Tibial nerve (tissue), 4 donors: Measurements from ENCODE around the gene AGFG2.

Experiments used
- CTCF ChIP-seq, 5 experiments: fragments of 200-600 bp in 3 of 5; fragments of 450-650 bp in 2 of 5; sonication (generic) in 3 of 5; IDR thresholded peaks; one replicate each; pipeline ENCODE4 v1.5.1; 2016 to 2019; ENCODE audit warnings: antibody characterized with exemption in 5 of 5, mild to moderate bottlenecking in 3 of 5, moderate library complexity in 2 of 5
- EP300 ChIP-seq, 2 donors: sonication (generic); formaldehyde crosslinking; IDR thresholded peaks; one replicate each; pipeline ENCODE4 v1.6.1; 2017; ENCODE audit warnings: antibody characterized with exemption in 2 of 2, mild to moderate bottlenecking in 1 of 2
- POLR2A ChIP-seq, 2 donors: fragments of 450-650 bp; IDR thresholded peaks; one replicate each; pipeline ENCODE4 v1.6.1; 2017; ENCODE audit warnings: antibody characterized with exemption in 2 of 2, mild to moderate bottlenecking in 2 of 2, moderate library complexity in 2 of 2

- TF ChIP-seq CTCF (IDR thresholded peaks at IDR 0.05): no peak
- no peak for TF ChIP-seq EP300 (IDR thresholded peaks at IDR 0.05)
- TF ChIP-seq POLR2A (IDR thresholded peaks at IDR 0.05): no peak
Measured at GRCh38 chr7:100604976-100605911, 66.2 kb downstream of the AGFG2 start.
